MCF 10A (cell line): Measurements from ENCODE around the gene PCDH15. TPM values are rescaled to one million over a fixed set of nuclear protein-coding genes. Genes with fewer than 3 reads are reported as not detected.

Experiments used
- BruUV-seq: library from RNA; stranded (reverse); fragments of 400-500 nt; replicated peaks from 2 replicates; lab custom pipeline; 2021; lab: Mats Ljungman, UMichigan
- CTCF ChIA-PET: fragments of 300-600 bp; sonication (Branson Sonifier 250); formaldehyde crosslinking; extraction: SDS; loops from one replicate; lab custom pipeline; 2021; ENCODE audit warnings: antibody characterized with exemption, inconsistent platforms; lab: Yijun Ruan, JAX
- POLR2A ChIA-PET: fragments of 300-600, 350-650 bp; sonication (Branson Sonifier 250); formaldehyde crosslinking; extraction: SDS; loops from one replicate; lab custom pipeline; 2020; ENCODE audit warnings: antibody characterized with exemption, inconsistent platforms; lab: Yijun Ruan, JAX
- DNase-seq: peaks from one replicate; pipeline ENCODE4 v3.0.0-alpha.2; 2018; ENCODE audit not compliant: unreplicated experiment
- H3K27ac Mint-ChIP-seq: one replicate; pipeline ENCODE4 v1.8.0; 2022; ENCODE audit warnings: mild to moderate bottlenecking, low read depth, mixed read lengths; ENCODE audit not compliant: unreplicated experiment
- H3K27me3 Mint-ChIP-seq: one replicate; pipeline ENCODE4 v1.8.0; 2022; ENCODE audit warnings: mixed read lengths; ENCODE audit not compliant: insufficient read depth, unreplicated experiment
- H3K36me3 Mint-ChIP-seq: one replicate; pipeline ENCODE4 v1.8.0; 2022; ENCODE audit warnings: mild to moderate bottlenecking, moderate library complexity, mixed read lengths; ENCODE audit not compliant: insufficient read depth, unreplicated experiment
- H3K4me1 Mint-ChIP-seq: one replicate; pipeline ENCODE4 v1.8.0; 2022; ENCODE audit warnings: mixed read lengths; ENCODE audit not compliant: insufficient read depth, unreplicated experiment
- H3K4me3 Mint-ChIP-seq: one replicate; pipeline ENCODE4 v1.8.0; 2022; ENCODE audit warnings: mild to moderate bottlenecking, moderate library complexity, mixed read lengths; ENCODE audit not compliant: unreplicated experiment
- H3K9me3 Mint-ChIP-seq: one replicate; pipeline ENCODE4 v1.8.0; 2022; ENCODE audit warnings: mixed read lengths; ENCODE audit not compliant: unreplicated experiment
- intact Hi-C: fragments of 100-400 bp; cut with micrococcal nuclease; formaldehyde crosslinking; loops from 2 replicates; pipeline ENCODE4 v1.14.1; 2022
- total RNA-seq: library from RNA; stranded (reverse); gene quantifications from 2 replicates; pipeline ENCODE4 v1.2.3, GENCODE V29; 2022
- TF ChIP-seq, protein P1 (sequence below): fragments of 200-600 bp; IDR thresholded peaks from one replicate; pipeline ENCODE4 v1.8.0; 2022; ENCODE audit warnings: antibody characterized with exemption, mild to moderate bottlenecking; ENCODE audit not compliant: unreplicated experiment

PCDH15 gene
- total RNA-seq, 1 experiment from 2014 or later, result not detected

- ChIA-PET POLR2A (no interaction called here), CTCF (interaction anchor here (0.8 kb wide), 1 partner anchor 15 kb away, joined by 3 read pairs; no protein-coding TSS in a partner anchor)
- no peaks in the 10 kb centered on the region for H3K4me1 Mint-ChIP-seq
- H3K36me3 Mint-ChIP-seq, result no peaks in the 10 kb centered on the region
- no peak for DNase-seq
- H3K27ac Mint-ChIP-seq, result no peak overlapping the region
- intact Hi-C loops, result no loop called here
- BruUV-seq, result no TSS peak
- TF ChIP-seq, protein P1, sequence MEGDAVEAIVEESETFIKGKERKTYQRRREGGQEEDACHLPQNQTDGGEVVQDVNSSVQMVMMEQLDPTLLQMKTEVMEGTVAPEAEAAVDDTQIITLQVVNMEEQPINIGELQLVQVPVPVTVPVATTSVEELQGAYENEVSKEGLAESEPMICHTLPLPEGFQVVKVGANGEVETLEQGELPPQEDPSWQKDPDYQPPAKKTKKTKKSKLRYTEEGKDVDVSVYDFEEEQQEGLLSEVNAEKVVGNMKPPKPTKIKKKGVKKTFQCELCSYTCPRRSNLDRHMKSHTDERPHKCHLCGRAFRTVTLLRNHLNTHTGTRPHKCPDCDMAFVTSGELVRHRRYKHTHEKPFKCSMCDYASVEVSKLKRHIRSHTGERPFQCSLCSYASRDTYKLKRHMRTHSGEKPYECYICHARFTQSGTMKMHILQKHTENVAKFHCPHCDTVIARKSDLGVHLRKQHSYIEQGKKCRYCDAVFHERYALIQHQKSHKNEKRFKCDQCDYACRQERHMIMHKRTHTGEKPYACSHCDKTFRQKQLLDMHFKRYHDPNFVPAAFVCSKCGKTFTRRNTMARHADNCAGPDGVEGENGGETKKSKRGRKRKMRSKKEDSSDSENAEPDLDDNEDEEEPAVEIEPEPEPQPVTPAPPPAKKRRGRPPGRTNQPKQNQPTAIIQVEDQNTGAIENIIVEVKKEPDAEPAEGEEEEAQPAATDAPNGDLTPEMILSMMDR, result no peak
- H3K9me3 Mint-ChIP-seq, result no peaks in the 10 kb centered on the region
- H3K4me3 Mint-ChIP-seq, result no peak overlapping the region
- no peaks in the 10 kb centered on the region for H3K27me3 Mint-ChIP-seq
Observed at GRCh38 chr10:54108961-54109360, 692.1 kb downstream of the PCDH15 start.

DNA sequence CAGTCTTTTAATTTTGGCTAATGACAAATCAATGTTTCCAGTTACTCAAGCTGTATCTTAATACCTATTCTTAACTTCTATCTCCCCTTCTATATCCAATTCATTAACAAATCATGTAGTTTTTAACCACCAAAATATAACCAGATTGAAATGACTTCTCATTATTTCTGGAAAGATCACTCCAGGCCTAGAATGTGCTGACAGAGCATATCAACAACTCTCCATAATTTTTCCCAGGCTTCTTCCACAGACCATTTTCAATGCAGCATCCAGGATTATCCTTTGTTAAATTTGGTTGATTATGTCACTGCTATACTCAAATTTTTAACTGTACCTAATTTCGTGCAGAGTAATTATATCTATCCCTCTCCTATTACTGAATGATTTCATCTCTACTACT, 704.1 kb downstream of the PCDH15 start:
- Mint-ChIP-seq H3K4me3 (no peak overlapping the region), H3K27me3 (no peaks in the 10 kb centered on the region), H3K36me3 (no peaks in the 10 kb centered on the region), H3K9me3 (no peaks in the 10 kb centered on the region), H3K4me1 (no peaks in the 10 kb centered on the region), H3K27ac (no peak overlapping the region)
- BruUV-seq, result no TSS peak
- POLR2A ChIA-PET, result interaction anchor here (0.5 kb wide), 1 partner anchor 531 kb away, joined by 4 read pairs; no protein-coding TSS in a partner anchor
- no peak for DNase-seq
- intact Hi-C loops, result no loop called here
- TF ChIP-seq, protein P1, result no peak
- CTCF ChIA-PET, result no interaction called here

DNA sequence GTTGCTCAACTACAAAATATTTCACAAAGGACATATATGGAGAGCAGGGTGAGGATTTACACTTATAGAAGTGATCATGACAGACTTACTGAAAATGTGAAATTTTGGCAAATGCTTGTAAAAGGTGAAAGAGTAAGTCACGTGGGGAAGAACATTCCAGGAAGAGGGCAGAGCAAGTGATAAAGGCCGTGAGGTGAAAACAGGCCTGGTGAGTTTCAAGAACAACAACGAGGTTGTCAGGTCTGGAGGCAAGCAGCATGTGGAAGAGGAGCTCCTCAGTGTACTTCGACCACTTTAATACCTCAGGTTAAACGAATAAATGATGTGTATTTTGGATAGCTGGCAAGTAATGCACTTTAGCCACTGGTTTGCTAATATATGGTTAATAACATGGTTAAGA, 706.7 kb downstream of the PCDH15 start:
- H3K4me3 Mint-ChIP-seq, result no peak overlapping the region
- H3K27ac Mint-ChIP-seq, result no peak overlapping the region
- POLR2A ChIA-PET, result no interaction called here
- H3K9me3 Mint-ChIP-seq, result no peaks in the 10 kb centered on the region
- no peaks in the 10 kb centered on the region for H3K27me3 Mint-ChIP-seq
- H3K36me3 Mint-ChIP-seq, result no peaks in the 10 kb centered on the region
- intact Hi-C loops, result no loop called here
- no peaks in the 10 kb centered on the region for H3K4me1 Mint-ChIP-seq
- BruUV-seq, result no TSS peak
- TF ChIP-seq, protein P1, result no peak
- CTCF ChIA-PET, result interaction anchor here (0.8 kb wide), 1 partner anchor 1276 kb away, joined by 3 read pairs; no protein-coding TSS in a partner anchor
- DNase-seq, result no peak

DNA sequence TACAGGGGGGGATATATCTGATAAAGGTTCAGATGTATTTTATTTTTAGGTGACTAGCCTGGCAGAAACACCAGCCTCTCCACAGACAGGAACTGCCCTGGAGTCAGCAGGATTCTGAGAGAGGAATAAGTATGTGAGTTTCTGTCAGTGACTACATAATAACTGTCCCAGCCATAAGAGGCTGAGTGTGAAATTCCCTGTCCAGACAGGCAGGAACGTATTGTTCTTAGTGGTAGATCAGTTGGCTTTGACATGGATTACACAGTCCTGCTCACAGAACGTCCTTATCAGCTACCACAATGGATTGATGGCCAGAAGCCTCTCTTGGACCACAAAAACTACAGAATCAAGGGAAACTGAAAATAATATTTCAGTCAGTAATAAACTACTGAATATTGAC, 709.8 kb downstream of the PCDH15 start:
- Mint-ChIP-seq H3K4me1 (no peaks in the 10 kb centered on the region), H3K36me3 (no peaks in the 10 kb centered on the region), H3K4me3 (no peak overlapping the region), H3K27ac (no peak overlapping the region), H3K27me3 (no peaks in the 10 kb centered on the region), H3K9me3 (no peaks in the 10 kb centered on the region)
- POLR2A ChIA-PET, result no interaction called here
- BruUV-seq, result no TSS peak
- CTCF ChIA-PET, result interaction anchor here (0.9 kb wide), 1 partner anchor 42 kb away, joined by 3 read pairs; no protein-coding TSS in a partner anchor
- DNase-seq, result no peak
- intact Hi-C loops, result no loop called here
- TF ChIP-seq, protein P1, result no peak
